Kidney (tissue), 14 donors: ENCODE results near the gene RAMP3. TPM values are rescaled to one million over a fixed set of nuclear protein-coding genes. Genes with fewer than 3 reads are reported as not detected.

ENCODE experiments used
- DNase-seq, 5 donors: peaks; one replicate each; pipeline ENCODE4 v3.0.0-alpha.2; 2013 to 2020
- FAIRE-seq: peaks from 2 replicates; lab custom pipeline; 2012; peaks lifted over from hg19 to GRCh38; lab: Jason Lieb, UNC
- H3K27ac ChIP-seq, 2 donors: one replicate each; pipeline ENCODE4 v1.7.0; 2013; ENCODE audit warnings: low read depth in 2 of 2, low read length in 2 of 2, inconsistent platforms in 1 of 2
- H3K27me3 ChIP-seq: one replicate; pipeline ENCODE4 v1.7.1; 2013; ENCODE audit warnings: low read length, inconsistent platforms; ENCODE audit not compliant: control insufficient read depth, insufficient read depth
- H3K36me3 ChIP-seq, 3 donors: one replicate each; pipeline versions ENCODE4 v1.7.0 to v1.7.1; 2013; ENCODE audit warnings: low read length in 3 of 3, control low read depth in 1 of 3, inconsistent platforms in 1 of 3; ENCODE audit not compliant: insufficient read depth in 3 of 3, control insufficient read depth in 2 of 3
- H3K4me1 ChIP-seq, 3 donors: one replicate each; pipeline versions ENCODE4 v1.7.0 to v1.7.1; 2013; ENCODE audit warnings: low read length in 3 of 3, inconsistent platforms in 1 of 3, low read depth in 1 of 3; ENCODE audit not compliant: control insufficient read depth in 2 of 3, insufficient read depth in 2 of 3
- H3K4me3 ChIP-seq, 3 donors: one replicate each; pipeline versions ENCODE4 v1.7.0 to v1.8.1; 2013; ENCODE audit warnings: low read length in 3 of 3, control low read depth in 1 of 3, inconsistent platforms in 1 of 3
- H3K9ac ChIP-seq, 3 donors: one replicate each; pipeline versions ENCODE4 v1.7.0 to v1.7.1; 2013; ENCODE audit warnings: low read length in 3 of 3, control low read depth in 1 of 3, inconsistent platforms in 1 of 3
- H3K9me3 ChIP-seq, 3 donors: one replicate each; pipeline versions ENCODE4 v1.7.0 to v1.7.1; 2013; ENCODE audit warnings: low read length in 3 of 3, control low read depth in 1 of 3, inconsistent platforms in 1 of 3; ENCODE audit not compliant: control insufficient read depth in 2 of 3, insufficient read depth in 1 of 3
- CTCF ChIP-seq: IDR thresholded peaks from 3 replicates; pipeline ENCODE4 v1.5.1; 2012; ENCODE audit warnings: mild to moderate bottlenecking, moderate library complexity, borderline replicate concordance; ENCODE audit not compliant: insufficient read depth; ENCODE audit errors: extremely low read depth
- intact Hi-C: fragments of 100-400 bp; cut with DNase I; formaldehyde crosslinking; loops from one replicate; pipeline ENCODE4 v1.11.1; 2022
- polyA plus RNA-seq: library from polyadenylated mRNA; stranded (reverse); fragments of 350-450 nt; fragmentation: Illumina TruSeq; extraction: RNeasy Lipid Tissue Mini Kit (QIAGEN cat#74804); gene quantifications from one replicate; pipeline ENCODE4 v1.2.3, GENCODE V29; 2014; ENCODE audit warnings: low read depth, low replicate concordance; ENCODE audit not compliant: insufficient read depth
- total RNA-seq: library from RNA; stranded (reverse); fragmentation: NEBNext Ultra II Directional; extraction: Animal tissue kit (Norgen Biotek cat#: 25700); gene quantifications from one replicate; pipeline ENCODE4 v1.2.1, GENCODE V29; 2021
- donor health status: control.
- donor health status: control.
- donor health status: control.
- donor health status: control.
- donor health status: control.
- donor health status: DM: yes; HTN: yes; CAD: no.
- donor health status: Normal renal cell carcinoma (clear cell type).

RAMP3 gene
- total and polyA plus RNA-seq, 2 donors from 2014 or later, result 82.6 to 168 TPM

GRCh38 chr7:45119550-45119949 is 38.0 kb upstream of the RAMP3 start:
- no peaks in the 10 kb centered on the region for H3K27me3 ChIP-seq
- intact Hi-C loops, result no loop called here
- H3K4me1 ChIP-seq, result no peaks in the 10 kb centered on the region
- H3K36me3 ChIP-seq, result no peaks in the 10 kb centered on the region
- TF ChIP-seq CTCF, result no peak
- H3K27ac ChIP-seq, result no peak overlapping the region
- FAIRE-seq (no peak), DNase-seq (no peak)
- no peak overlapping the region for H3K4me3 ChIP-seq
- no peak overlapping the region for H3K9ac ChIP-seq
- H3K9me3 ChIP-seq, result no peaks in the 10 kb centered on the region

GRCh38 chr7:45122975-45123860 is 34.4 kb upstream of the RAMP3 start:
- Histone ChIP-seq H3K4me3 (no peak overlapping the region), H3K27me3 (no peaks in the 10 kb centered on the region), H3K4me1 (no peaks in the 10 kb centered on the region), H3K9ac (no peak overlapping the region), H3K36me3 (no peaks in the 10 kb centered on the region), H3K9me3 (no peaks in the 10 kb centered on the region), H3K27ac (no peak overlapping the region)
- intact Hi-C loops, result no loop called here
- DNase-seq, result no peak
- TF ChIP-seq CTCF, result no peak
- FAIRE-seq, result no peak

GRCh38 chr7:45123913-45124710 is 33.5 kb upstream of the RAMP3 start:
- no peak for FAIRE-seq

More at GRCh38 chr7:45123913-45124710, 33.5 kb upstream of the RAMP3 start:
- TF ChIP-seq CTCF, result no peak
- no peaks in the 10 kb centered on the region for H3K27me3 ChIP-seq
- no peak for DNase-seq
- intact Hi-C loops, result no loop called here
- H3K27ac ChIP-seq, result no peak overlapping the region
- no peaks in the 10 kb centered on the region for H3K36me3 ChIP-seq
- H3K9ac ChIP-seq, result no peak overlapping the region
- no peaks in the 10 kb centered on the region for H3K9me3 ChIP-seq
- no peak overlapping the region for H3K4me3 ChIP-seq
- H3K4me1 ChIP-seq, result no peaks in the 10 kb centered on the region
